ENCODE results near the gene ELL.

ELL gene

GRCh38 chr19:18521692-18522123 is at the start of gene ELL:
TSS of gene ELL (minus strand) at chr19:18522070. CDS start at chr19:18522055, 15 bp downstream.
- Histone ChIP-seq H3K27ac (peak within 1 kb of the TSS; percentile 96), H3K27me3 (no peaks in the 10 kb centered on the region), H3K4me3 (peak within 1 kb of the TSS; percentile 100), H3K9me3 (no peaks in the 10 kb centered on the region), H3K9ac (peak within 1 kb of the TSS; percentile 98), H4K20me1 (peaks cover 48% of the 10 kb centered on the region), H3K36me3 (no peaks in the 10 kb centered on the region), H3K4me2 (peak within 1 kb of the TSS; percentile 99), H3K4me1 (peaks cover 29% of the 10 kb centered on the region)
- TF ChIP-seq Cebpa-rat (IDR thresholded peaks at IDR 0.05) = no peak

GRCh38 chr19:18568367-18568766 is 46.5 kb upstream of the ELL start:
- Histone ChIP-seq H3K36me3 (peaks cover 75% of the 10 kb centered on the region), H3K4me2 (no peak overlapping the region), H3K4me3 (no peak overlapping the region), H3K9ac (no peak overlapping the region), H4K20me1 (peaks cover 16% of the 10 kb centered on the region), H3K27ac (no peak overlapping the region), H3K9me3 (no peaks in the 10 kb centered on the region), H3K27me3 (no peaks in the 10 kb centered on the region), H3K4me1 (peaks cover 18% of the 10 kb centered on the region)
- no peak for TF ChIP-seq Cebpa-rat (IDR thresholded peaks at IDR 0.05)

- H3K36me3 ChIP-seq = peaks cover 82% of the 10 kb centered on the region
- H3K27me3 ChIP-seq = no peaks in the 10 kb centered on the region
- no peak overlapping the region for H3K9ac ChIP-seq
- peaks cover 5% of the 10 kb centered on the region for H4K20me1 ChIP-seq
- no peak overlapping the region for H3K27ac ChIP-seq
- no peaks in the 10 kb centered on the region for H3K9me3 ChIP-seq
- H3K4me3 ChIP-seq = no peak overlapping the region
- TF ChIP-seq Cebpa-rat (IDR thresholded peaks at IDR 0.05) = no peak
- H3K4me1 ChIP-seq = peaks cover 8% of the 10 kb centered on the region; the same call in 1 of the 2 replicates
- no peak overlapping the region for H3K4me2 ChIP-seq
Measured at GRCh38 chr19:18566953-18567352, 45.1 kb upstream of the ELL start.

GRCh38 chr19:18562086-18562485 is 40.2 kb upstream of the ELL start:
- Histone ChIP-seq H3K27ac (no peak overlapping the region), H3K4me2 (no peak overlapping the region), H3K27me3 (no peaks in the 10 kb centered on the region), H3K36me3 (peaks cover 69% of the 10 kb centered on the region), H3K9ac (no peak overlapping the region), H3K4me1 (peaks cover 16% of the 10 kb centered on the region), H3K4me3 (no peak overlapping the region), H3K9me3 (no peaks in the 10 kb centered on the region), H4K20me1 (peaks cover 23% of the 10 kb centered on the region)
- no peak for TF ChIP-seq Cebpa-rat (IDR thresholded peaks at IDR 0.05)

- Histone ChIP-seq H3K36me3 (peaks cover 45% of the 10 kb centered on the region), H4K20me1 (peaks cover 23% of the 10 kb centered on the region), H3K4me2 (peak overlapping the region; percentile 90), H3K4me3 (no peak overlapping the region), H3K4me1 (peaks cover 24% of the 10 kb centered on the region), H3K9ac (peak overlapping the region; percentile 38; the same call in 1 of the 2 replicates), H3K9me3 (no peaks in the 10 kb centered on the region), H3K27me3 (no peaks in the 10 kb centered on the region), H3K27ac (no peak overlapping the region)
- TF ChIP-seq Cebpa-rat (IDR thresholded peaks at IDR 0.05) = no peak
Measured at GRCh38 chr19:18559685-18560084, 37.8 kb upstream of the ELL start.

- no peaks in the 10 kb centered on the region for H3K9me3 ChIP-seq
- TF ChIP-seq Cebpa-rat (IDR thresholded peaks at IDR 0.05) = no peak
- no peaks in the 10 kb centered on the region for H3K27me3 ChIP-seq
- H3K4me1 ChIP-seq = peaks cover 24% of the 10 kb centered on the region
- H3K9ac ChIP-seq = peak overlapping the region; percentile 91
- H3K36me3 ChIP-seq = peaks cover 34% of the 10 kb centered on the region
- peak overlapping the region; percentile 90 for H3K4me2 ChIP-seq
- H4K20me1 ChIP-seq = peaks cover 23% of the 10 kb centered on the region
- H3K27ac ChIP-seq = peak overlapping the region; percentile 93
- peak overlapping the region; percentile 96 for H3K4me3 ChIP-seq
Measured at GRCh38 chr19:18558604-18559003, 36.7 kb upstream of the ELL start.

GRCh38 chr19:18558202-18558555 is 36.3 kb upstream of the ELL start:
- peaks cover 23% of the 10 kb centered on the region for H4K20me1 ChIP-seq
- H3K4me3 ChIP-seq = peak overlapping the region; percentile 96
- H3K4me2 ChIP-seq = peak overlapping the region; percentile 90
- H3K9ac ChIP-seq = peak overlapping the region; percentile 91
- H3K4me1 ChIP-seq = peaks cover 24% of the 10 kb centered on the region
- peak overlapping the region; percentile 93 for H3K27ac ChIP-seq
- H3K9me3 ChIP-seq = no peaks in the 10 kb centered on the region
- no peaks in the 10 kb centered on the region for H3K27me3 ChIP-seq
- H3K36me3 ChIP-seq = peaks cover 30% of the 10 kb centered on the region
- no peak for TF ChIP-seq Cebpa-rat (IDR thresholded peaks at IDR 0.05)

- Histone ChIP-seq H3K4me2 (peak within 1 kb of the TSS; percentile 90), H4K20me1 (peaks cover 23% of the 10 kb centered on the region), H3K9me3 (no peaks in the 10 kb centered on the region), H3K27me3 (no peaks in the 10 kb centered on the region), H3K9ac (peak within 1 kb of the TSS; percentile 91), H3K36me3 (peaks cover 24% of the 10 kb centered on the region), H3K4me1 (peaks cover 24% of the 10 kb centered on the region), H3K4me3 (peak within 1 kb of the TSS; percentile 96), H3K27ac (peak within 1 kb of the TSS; percentile 93)
- TF ChIP-seq Cebpa-rat (IDR thresholded peaks at IDR 0.05) = no peak
Measured at GRCh38 chr19:18557411-18558201, 35.7 kb upstream of the ELL start, which contains the start of gene KXD1. TSS of gene KXD1 (plus strand) at chr19:18557870. CDS start at chr19:18562057, 4,187 bp downstream.

- H3K9ac ChIP-seq = no peak overlapping the region
- no peak for TF ChIP-seq Cebpa-rat (IDR thresholded peaks at IDR 0.05)
- no peak overlapping the region for H3K4me3 ChIP-seq
- H3K27me3 ChIP-seq = no peaks in the 10 kb centered on the region
- H3K4me1 ChIP-seq = peaks cover 3% of the 10 kb centered on the region
- no peaks in the 10 kb centered on the region for H4K20me1 ChIP-seq
- no peak overlapping the region for H3K27ac ChIP-seq
- H3K4me2 ChIP-seq = no peak overlapping the region
- H3K36me3 ChIP-seq = no peaks in the 10 kb centered on the region
- H3K9me3 ChIP-seq = no peaks in the 10 kb centered on the region
Measured at GRCh38 chr19:18551631-18552030, 29.8 kb upstream of the ELL start.

GRCh38 chr19:18543814-18544475 is 22.1 kb upstream of the ELL start:
- Histone ChIP-seq H3K4me1 (peaks cover 23% of the 10 kb centered on the region), H3K4me2 (peak overlapping the region; percentile 88), H3K27ac (peak overlapping the region; percentile 23; the same call in 1 of the 2 replicates), H3K4me3 (peak overlapping the region; percentile 62), H4K20me1 (peaks cover 10% of the 10 kb centered on the region), H3K9ac (0 out of 2 replicates have a peak overlapping the region, but pooled peaks have one; percentile 63), H3K36me3 (peaks cover 30% of the 10 kb centered on the region), H3K27me3 (no peaks in the 10 kb centered on the region), H3K9me3 (no peaks in the 10 kb centered on the region)
- TF ChIP-seq Cebpa-rat (IDR thresholded peaks at IDR 0.05) = no peak
